Neural cell (in vitro differentiated cells): Measurements from ENCODE around the gene DSEL. TPM values are rescaled to one million over a fixed set of nuclear protein-coding genes. Genes with fewer than 3 reads are reported as not detected.

Source experiments
- H2AFZ ChIP-seq: fragments of 200-600, 300-800 bp; sonication (generic), shearing (Covaris generic); 2 replicates; pipeline ENCODE4 v1.6.0; 2014; ENCODE audit warnings: low read depth, mild to moderate bottlenecking, antibody characterized with exemption, low read length, moderate library complexity
- H3F3A ChIP-seq: fragments of 200-600 bp; shearing (Covaris generic); 2 replicates; pipeline ENCODE4 v1.6.1; 2016; ENCODE audit warnings: mild to moderate bottlenecking, moderate library complexity, mixed read lengths, antibody characterized with exemption, low read length; ENCODE audit not compliant: insufficient read depth, poor library complexity, severe bottlenecking
- H3K27ac ChIP-seq: fragments of 200-600, 300-800 bp; sonication (generic), shearing (Covaris generic); 2 replicates; pipeline ENCODE4 v1.5.1; 2014; ENCODE audit warnings: mild to moderate bottlenecking, low read length, moderate library complexity
- H3K27me3 ChIP-seq: fragments of 300-800, 200-600 bp; sonication (generic), shearing (Covaris generic); 2 replicates; pipeline ENCODE4 v1.6.0; 2014; ENCODE audit warnings: mild to moderate bottlenecking, low read depth, low read length, moderate library complexity; ENCODE audit not compliant: insufficient read depth
- H3K36me3 ChIP-seq: fragments of 300-800, 200-600 bp; sonication (generic), shearing (Covaris generic); 2 replicates; pipeline ENCODE4 v1.5.1; 2014; ENCODE audit warnings: mild to moderate bottlenecking, antibody characterized with exemption, low read length, moderate library complexity; ENCODE audit not compliant: insufficient read depth
- H3K4me2 ChIP-seq: fragments of 300-800, 200-600 bp; sonication (generic), shearing (Covaris generic); 2 replicates; pipeline ENCODE4 v1.6.0; 2014; ENCODE audit warnings: mild to moderate bottlenecking, low read length
- H3K4me3 ChIP-seq: fragments of 300-800, 200-600 bp; sonication (generic), shearing (Covaris generic); 2 replicates; pipeline ENCODE4 v1.5.1; 2014; ENCODE audit warnings: mild to moderate bottlenecking, low read length, moderate library complexity
- H3K79me2 ChIP-seq: fragments of 200-600 bp; shearing (Covaris generic); replicated peaks from 2 replicates; pipeline ENCODE4 v1.6.0; 2014; ENCODE audit warnings: mild to moderate bottlenecking, low read length, moderate library complexity; ENCODE audit not compliant: insufficient read depth
- H3K9ac ChIP-seq: fragments of 300-800, 200-600 bp; sonication (generic), shearing (Covaris generic); 2 replicates; pipeline ENCODE4 v1.6.1; 2016; ENCODE audit warnings: mild to moderate bottlenecking, low read length, mixed read lengths
- H3K9me2 ChIP-seq: fragments of 200-600 bp; shearing (Covaris generic); 2 replicates; pipeline ENCODE4 v1.6.1; 2016; ENCODE audit warnings: mild to moderate bottlenecking, low read length, mixed read lengths; ENCODE audit not compliant: insufficient read depth
- H3K9me3 ChIP-seq: fragments of 200-600, 300-800 bp; sonication (generic), shearing (Covaris generic); 2 replicates; pipeline ENCODE4 v1.6.1; 2016; ENCODE audit warnings: mild to moderate bottlenecking, mixed run types, low read length, moderate library complexity, mixed read lengths
- H4K20me1 ChIP-seq: fragments of 200-600 bp; shearing (Covaris generic); 2 replicates; pipeline ENCODE4 v1.6.1; 2016; ENCODE audit warnings: mild to moderate bottlenecking, mixed run types; ENCODE audit not compliant: insufficient read depth
- CTCF ChIP-seq: fragments of 450-650 bp; IDR thresholded peaks from 2 replicates; pipeline ENCODE4 v1.5.1; 2014; ENCODE audit warnings: antibody characterized with exemption, mild to moderate bottlenecking, moderate library complexity; ENCODE audit not compliant: poor library complexity, severe bottlenecking
- EP300 ChIP-seq: fragments of 450-650 bp; conservative IDR thresholded peaks from 2 replicates; pipeline ENCODE4 v1.6.1; 2014; ENCODE audit warnings: antibody characterized with exemption, mild to moderate bottlenecking, moderate library complexity; ENCODE audit not compliant: poor library complexity, severe bottlenecking
- EZH2 ChIP-seq: fragments of 200-600, 300-800 bp; shearing (Covaris generic), sonication (generic); IDR thresholded peaks from 2 replicates; pipeline ENCODE4 v1.6.1; 2014; ENCODE audit warnings: antibody characterized with exemption, low read length, borderline replicate concordance, mild to moderate bottlenecking; ENCODE audit not compliant: insufficient read depth, poor library complexity, severe bottlenecking
- MXI1 ChIP-seq: fragments of 450-650 bp; conservative IDR thresholded peaks from 2 replicates; pipeline ENCODE4 v1.6.1; 2014; ENCODE audit warnings: antibody characterized with exemption, mild to moderate bottlenecking; ENCODE audit not compliant: poor library complexity, severe bottlenecking
- POLR2AphosphoS5 ChIP-seq: IDR thresholded peaks from 2 replicates; pipeline ENCODE4 v1.6.1; 2012
- RAD21 ChIP-seq: fragments of 450-650 bp; conservative IDR thresholded peaks from 2 replicates; pipeline ENCODE4 v1.6.1; 2014; ENCODE audit warnings: antibody characterized with exemption, mild to moderate bottlenecking, moderate library complexity
- REST ChIP-seq: IDR thresholded peaks from 2 replicates; pipeline ENCODE4 v1.6.1; 2012; ENCODE audit warnings: borderline replicate concordance
- SMC3 ChIP-seq: fragments of 450-650 bp; conservative IDR thresholded peaks from 2 replicates; pipeline ENCODE4 v1.6.1; 2014; ENCODE audit warnings: antibody characterized with exemption, mild to moderate bottlenecking, moderate library complexity; ENCODE audit not compliant: poor library complexity
- TAF1 ChIP-seq: IDR thresholded peaks from 2 replicates; pipeline ENCODE4 v1.6.1; 2012; ENCODE audit warnings: low read depth
- polyA plus RNA-seq: library from polyadenylated mRNA; depleted of rRNA; stranded (reverse); fragments of >200 nt; gene quantifications from 2 replicates; pipeline ENCODE4 v1.2.3, GENCODE V29; 2014

Gene DSEL
- polyA plus RNA-seq, 1 donor from 2014 or later: 31.2 TPM

- H3K27me3 ChIP-seq: no peaks in the 10 kb centered on the region
- peaks cover 68% of the 10 kb centered on the region for H3K79me2 ChIP-seq
- no peaks in the 10 kb centered on the region for H3F3A ChIP-seq
- no peaks in the 10 kb centered on the region for H4K20me1 ChIP-seq
- H3K36me3 ChIP-seq: peaks cover 14% of the 10 kb centered on the region
- H3K4me2 ChIP-seq: no peak overlapping the region
- H3K9ac ChIP-seq: no peak overlapping the region
- no peak overlapping the region for H3K27ac ChIP-seq
- H3K9me3 ChIP-seq: no peaks in the 10 kb centered on the region
- no peaks in the 10 kb centered on the region for H3K9me2 ChIP-seq
- H3K4me3 ChIP-seq: no peak overlapping the region
- no peak overlapping the region for H2AFZ ChIP-seq
- TF ChIP-seq SMC3 (no peak), POLR2AphosphoS5 (no peak), CTCF (no peak), REST (no peak), EP300 (no peak)
Observed at GRCh38 chr18:67508146-67508545, 8.4 kb downstream of the DSEL start.

- H3K9me3 ChIP-seq: no peaks in the 10 kb centered on the region
- H3K9ac ChIP-seq: no peak overlapping the region
- no peak overlapping the region for H3K4me3 ChIP-seq
- H3K9me2 ChIP-seq: no peaks in the 10 kb centered on the region
- no peak overlapping the region for H3K27ac ChIP-seq
- H2AFZ ChIP-seq: no peak overlapping the region
- no peak overlapping the region for H3K4me2 ChIP-seq
- H3K79me2 ChIP-seq: peaks cover 34% of the 10 kb centered on the region
- H3F3A ChIP-seq: no peaks in the 10 kb centered on the region
- no peaks in the 10 kb centered on the region for H3K27me3 ChIP-seq
- H4K20me1 ChIP-seq: no peaks in the 10 kb centered on the region
- peaks cover 12% of the 10 kb centered on the region for H3K36me3 ChIP-seq
- no peak for TF ChIP-seq REST
- no peak for TF ChIP-seq TAF1
- TF ChIP-seq EZH2: no peak
- no peak for TF ChIP-seq MXI1
- TF ChIP-seq RAD21: no peak
- no peak for TF ChIP-seq EP300
- no peak for TF ChIP-seq SMC3
- no peak for TF ChIP-seq CTCF
- TF ChIP-seq POLR2AphosphoS5: no peak
Observed at GRCh38 chr18:67504739-67505138, 11.8 kb downstream of the DSEL start.
